ENCODE results near the gene TLR3. TPM values are rescaled to one million over a fixed set of nuclear protein-coding genes. Genes with fewer than 3 reads are reported as not detected.

TLR3 gene
- total RNA-seq (2021) = 1.8 and 2.5 TPM in 2 replicates
- percentile 38 among the genes with signal in this experiment for Bru-seq, nascent RNA
- BruChase-seq, experiment 1, labeled RNA remaining after a 2-hour chase = percentile 46 among the genes with signal in this experiment
- BruChase-seq, experiment 2, labeled RNA remaining after a 6-hour chase = percentile 48 among the genes with signal in this experiment
- long read RNA-seq, partial matches to known transcripts = 2 of 2 reads
- long read RNA-seq, other reads (novel, unspliced or antisense) = 0 of 2 reads

GRCh38 chr4:186068581-186069348 is at the start of gene TLR3:
Gene TLR3 (plus strand): TSS chr4:186069156. CDS start chr4:186076620, 7,464 bp downstream.
- H3K27ac ChIP-seq (ENCODE audit: low read depth, low read length, poor library complexity, severe bottlenecking) = no peak within 1 kb of the TSS
- BruUV-seq (replicated peaks) = no TSS peak
- no peaks in the 10 kb centered on the region for H3K27me3 ChIP-seq (replicated peaks; ENCODE audit: insufficient read depth, low read depth, low read length, poor library complexity)
- no peaks in the 10 kb centered on the region for H3K4me1 ChIP-seq (ENCODE audit: insufficient read depth, low read length, poor library complexity, severe bottlenecking)
- no peaks in the 10 kb centered on the region for H3K36me3 ChIP-seq (ENCODE audit: insufficient read depth, low read length, poor library complexity, severe bottlenecking)
- no peak for TF ChIP-seq CTCF (conservative IDR thresholded peaks at IDR 0.05; ENCODE audit: low read depth, low read length)
- no peak for TF ChIP-seq EZH2 (IDR thresholded peaks at IDR 0.05; ENCODE audit: borderline replicate concordance, low read depth, low read length, poor library complexity, severe bottlenecking)
- H3K4me3 ChIP-seq (ENCODE audit: low read depth, low read length, poor library complexity, severe bottlenecking) = peak within 1 kb of the TSS; percentile 44
- ChIA-PET CTCF (interaction anchor here (1.0 to 1.9 kb wide), 2 partner anchors 68 to 224 kb away, joined by 3 to 13 read pairs; no protein-coding TSS in a partner anchor), POLR2A (ENCODE audit: low non-redundant PET) (no interaction called here)
- intact Hi-C loops (cut with micrococcal nuclease; ENCODE audit: unreplicated experiment) = loop anchor here (1.0 to 5.0 kb wide), 2 partner anchors 69 to 124 kb away; partner anchors contain the start of gene CYP4V2
- peak; percentile 18 for DNase-seq (ENCODE audit: low spot score)
- H3K9me3 ChIP-seq (ENCODE audit: low read depth, low read length, poor library complexity, severe bottlenecking) = no peaks in the 10 kb centered on the region

DNA sequence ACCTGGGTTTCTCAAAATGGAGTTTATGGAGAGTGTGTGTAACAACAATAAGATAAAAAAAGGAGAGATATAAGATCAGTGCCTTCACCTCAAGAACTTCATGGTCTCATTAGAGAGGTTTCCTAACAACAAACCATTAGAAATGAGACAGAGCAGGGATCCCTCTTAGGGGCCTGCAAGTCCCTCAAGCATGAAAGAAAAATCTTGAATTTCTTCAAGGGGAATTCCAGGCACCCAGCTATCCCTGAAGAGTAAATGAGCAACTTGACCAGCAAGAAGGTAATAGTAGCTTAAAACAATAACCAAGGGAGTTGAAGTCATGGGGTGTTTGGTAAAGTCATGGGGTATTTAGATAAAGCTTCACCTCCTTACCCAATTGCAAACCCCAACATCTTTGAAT is 49.7 kb upstream of the TLR3 start:
- TF ChIP-seq CTCF (conservative IDR thresholded peaks at IDR 0.05; ENCODE audit: low read depth, low read length) (no peak), EZH2 (IDR thresholded peaks at IDR 0.05; ENCODE audit: borderline replicate concordance, low read depth, low read length, poor library complexity, severe bottlenecking) (no peak)
- POLR2A ChIA-PET (ENCODE audit: low non-redundant PET) = no interaction called here
- intact Hi-C loops (cut with micrococcal nuclease; ENCODE audit: unreplicated experiment) = no loop called here
- Histone ChIP-seq H3K27me3 (replicated peaks; ENCODE audit: insufficient read depth, low read depth, low read length, poor library complexity) (no peaks in the 10 kb centered on the region), H3K36me3 (ENCODE audit: insufficient read depth, low read length, poor library complexity, severe bottlenecking) (no peaks in the 10 kb centered on the region), H3K27ac (ENCODE audit: low read depth, low read length, poor library complexity, severe bottlenecking) (no peak overlapping the region), H3K4me1 (ENCODE audit: insufficient read depth, low read length, poor library complexity, severe bottlenecking) (no peaks in the 10 kb centered on the region), H3K4me3 (ENCODE audit: low read depth, low read length, poor library complexity, severe bottlenecking) (no peak overlapping the region), H3K9me3 (ENCODE audit: low read depth, low read length, poor library complexity, severe bottlenecking) (no peaks in the 10 kb centered on the region)
- no peak for DNase-seq (ENCODE audit: low spot score)
- no TSS peak for BruUV-seq (replicated peaks)
- CTCF ChIA-PET = no interaction called here

DNA sequence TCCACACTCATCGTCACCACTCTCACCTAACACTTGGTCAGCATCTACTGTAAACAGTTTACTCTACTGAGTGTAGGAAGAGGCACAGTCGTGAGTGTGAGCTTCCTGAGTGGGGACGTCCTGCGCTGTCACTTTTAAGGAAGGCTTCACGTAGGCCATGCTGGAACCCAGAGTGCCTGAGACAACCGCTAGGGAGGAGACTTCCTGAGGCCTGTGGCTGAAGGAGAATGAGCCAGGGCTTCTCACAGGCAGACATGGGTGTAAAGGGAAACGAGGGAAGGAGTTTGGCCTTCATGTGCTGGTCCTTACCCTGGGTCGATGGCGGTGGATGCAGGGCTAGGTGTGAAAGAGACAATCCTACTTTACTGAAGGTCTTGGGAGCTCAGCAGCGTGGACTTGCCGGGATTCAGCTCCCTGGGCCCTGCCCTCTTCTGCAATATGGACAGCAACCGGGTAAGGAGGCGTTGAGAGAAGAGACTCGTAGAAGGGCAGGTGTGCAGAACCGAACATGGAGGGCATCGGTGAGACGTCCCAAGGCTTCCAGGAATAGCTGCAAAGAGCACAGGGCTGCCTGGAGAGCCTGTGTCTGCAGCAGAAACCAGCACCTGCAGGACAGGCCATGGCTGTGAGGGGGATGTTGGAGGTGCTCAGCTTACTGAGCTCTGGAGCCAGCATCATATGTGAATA is 48.7 kb upstream of the TLR3 start:
- CTCF ChIA-PET = no interaction called here
- Histone ChIP-seq H3K9me3 (ENCODE audit: low read depth, low read length, poor library complexity, severe bottlenecking) (no peaks in the 10 kb centered on the region), H3K4me3 (ENCODE audit: low read depth, low read length, poor library complexity, severe bottlenecking) (no peak overlapping the region), H3K36me3 (ENCODE audit: insufficient read depth, low read length, poor library complexity, severe bottlenecking) (no peaks in the 10 kb centered on the region), H3K4me1 (ENCODE audit: insufficient read depth, low read length, poor library complexity, severe bottlenecking) (no peaks in the 10 kb centered on the region), H3K27me3 (replicated peaks; ENCODE audit: insufficient read depth, low read depth, low read length, poor library complexity) (no peaks in the 10 kb centered on the region), H3K27ac (ENCODE audit: low read depth, low read length, poor library complexity, severe bottlenecking) (no peak overlapping the region)
- no TSS peak for BruUV-seq (replicated peaks)
- TF ChIP-seq CTCF (conservative IDR thresholded peaks at IDR 0.05; ENCODE audit: low read depth, low read length) = no peak
- no peak for TF ChIP-seq EZH2 (IDR thresholded peaks at IDR 0.05; ENCODE audit: borderline replicate concordance, low read depth, low read length, poor library complexity, severe bottlenecking)
- POLR2A ChIA-PET (ENCODE audit: low non-redundant PET) = no interaction called here
- intact Hi-C loops (cut with micrococcal nuclease; ENCODE audit: unreplicated experiment) = loop anchor here (2.0 to 10.0 kb wide), 2 partner anchors 379 to 545 kb away; partner anchors contain the start of gene CCDC110
- DNase-seq (ENCODE audit: low spot score) = no peak

Measured in A673 (cell line).